ENCODE measurements around the gene ZNF362.
"Not testable (repeated sequence)": the region's sequence is repeated elsewhere in the genome, so short reads cannot be mapped to it uniquely, and the experiment has no call there.

ZNF362 gene

GRCh38 chr1:33309351-33309750 is 53.1 kb downstream of the ZNF362 start:
- not testable (repeated sequence) for DNase-seq

DNA sequence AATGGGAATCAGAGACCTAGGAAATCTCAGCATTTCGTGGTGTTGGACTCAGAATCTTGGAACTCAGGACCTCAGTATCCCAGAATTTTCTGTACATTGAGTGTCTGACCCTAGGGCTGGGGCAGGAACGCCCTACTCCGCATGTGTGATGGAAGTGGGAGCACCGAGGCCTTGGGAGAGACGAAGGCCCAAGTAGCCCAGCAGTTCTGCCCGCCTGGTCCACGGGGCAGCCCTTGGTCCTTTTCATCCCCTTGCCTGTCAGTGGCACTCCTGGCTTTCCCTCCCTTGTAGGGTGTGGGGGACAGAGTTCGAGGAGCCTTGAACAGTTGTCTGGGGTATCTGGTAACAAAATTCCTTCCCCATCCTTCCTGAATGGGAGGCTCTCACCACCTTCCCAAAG is 54.4 kb downstream of the ZNF362 start:
- no peak for DNase-seq

GRCh38 chr1:33311706-33312412 is 55.6 kb downstream of the ZNF362 start:
- no peak for DNase-seq

DNA sequence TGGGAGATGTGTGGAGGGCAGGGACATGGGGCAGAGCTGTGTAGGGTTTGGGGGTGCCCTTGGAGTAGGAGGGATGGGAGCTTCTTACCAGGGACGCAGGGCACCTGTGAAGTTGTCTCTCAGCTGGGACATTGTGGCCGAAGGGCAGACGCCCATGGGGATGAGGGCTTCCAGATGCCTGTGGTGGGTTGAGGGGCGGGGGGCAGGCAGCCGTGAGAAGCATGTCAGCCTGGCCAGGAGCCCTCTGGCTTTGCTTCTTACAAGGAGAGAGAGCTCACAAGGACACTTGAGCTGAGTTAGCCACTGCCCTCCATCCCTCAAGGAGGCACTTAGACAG is 56.1 kb downstream of the ZNF362 start:
- DNase-seq: no peak

GRCh38 chr1:33314416-33314815 is 58.1 kb downstream of the ZNF362 start:
- DNase-seq: no peak

- DNase-seq: no peak
Observed at GRCh38 chr1:33316601-33317000, 60.3 kb downstream of the ZNF362 start.

DNA sequence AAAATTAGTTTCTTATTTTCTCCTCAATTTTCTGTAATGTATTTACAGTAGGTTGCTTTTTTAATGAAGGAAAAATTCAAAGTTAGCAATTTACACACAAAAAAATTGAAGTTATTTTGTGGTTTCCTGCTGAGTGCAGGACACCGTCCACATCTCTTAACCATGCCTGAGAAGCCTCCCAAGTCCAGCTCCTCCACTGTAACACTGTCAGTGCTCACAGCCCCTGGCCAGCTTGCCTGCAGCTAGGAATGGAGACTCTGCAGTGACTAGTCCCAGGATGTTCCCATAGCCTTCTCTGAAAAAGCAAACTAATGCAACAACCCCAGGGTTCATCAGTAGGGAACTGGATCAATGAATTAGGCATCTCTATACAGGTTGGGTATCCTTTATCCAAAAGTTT is 61.1 kb downstream of the ZNF362 start:
- no peak for DNase-seq

DNA sequence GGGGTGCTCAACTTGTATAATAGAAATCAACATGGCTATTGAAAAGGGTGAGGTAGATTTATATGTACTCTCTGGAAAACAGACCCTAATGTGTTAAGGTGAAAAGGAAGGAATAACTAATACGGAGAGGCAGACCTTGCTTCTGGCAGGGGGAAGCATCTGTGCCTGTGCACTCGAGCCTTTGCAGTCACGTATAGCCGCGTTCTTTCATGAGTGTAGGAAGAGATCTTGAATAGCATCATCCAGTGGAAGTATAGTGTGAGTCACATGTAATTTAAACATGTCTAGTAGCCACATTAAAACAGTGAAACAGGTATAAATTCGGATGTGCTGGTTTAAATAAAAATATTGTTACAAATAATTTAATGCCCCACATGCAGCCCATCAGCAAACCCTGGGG is 61.7 kb downstream of the ZNF362 start:
- no peak for DNase-seq

GRCh38 chr1:33319186-33319948 is 63.1 kb downstream of the ZNF362 start:
- no peak for DNase-seq

- DNase-seq: no peak
Observed at GRCh38 chr1:33319949-33320618, 63.8 kb downstream of the ZNF362 start.

DNA sequence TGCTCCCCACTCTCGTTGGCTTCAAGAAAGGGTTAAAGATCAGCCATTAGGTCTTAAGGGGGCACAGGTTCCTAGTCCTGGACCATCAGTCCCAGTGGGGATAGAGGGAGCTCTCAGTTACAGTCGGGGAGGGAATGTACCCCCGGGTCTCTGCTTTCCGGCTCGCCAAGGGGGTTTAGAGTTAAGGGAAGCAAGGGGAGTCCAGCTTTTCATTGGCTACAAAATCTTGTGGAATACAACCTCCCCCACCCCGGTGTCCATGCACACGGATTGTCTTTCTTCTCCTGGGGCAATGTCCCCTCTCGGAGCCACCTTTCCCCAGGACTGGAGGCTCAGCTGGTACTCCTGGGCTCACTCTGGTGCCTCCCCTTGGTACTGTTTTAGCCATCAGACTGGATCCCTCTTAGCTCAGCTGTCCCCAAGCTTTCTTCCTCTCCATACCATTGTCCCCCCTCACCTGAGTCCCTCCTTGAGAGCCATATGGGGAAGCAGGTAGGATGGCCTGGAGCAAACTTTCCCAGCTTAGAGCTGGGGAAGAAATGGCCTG is 64.4 kb downstream of the ZNF362 start, which contains the start of gene A3GALT2:
TSS of gene A3GALT2 (minus strand) at position 480 of the 547 bp plus-strand sequence. CDS start at position 480, 0 bp downstream.
- no peak for DNase-seq

GRCh38 chr1:33321178-33321577 is 64.9 kb downstream of the ZNF362 start:
- no peak for DNase-seq

- DNase-seq: no peak
Observed at GRCh38 chr1:33322109-33322508, 65.8 kb downstream of the ZNF362 start.

DNA sequence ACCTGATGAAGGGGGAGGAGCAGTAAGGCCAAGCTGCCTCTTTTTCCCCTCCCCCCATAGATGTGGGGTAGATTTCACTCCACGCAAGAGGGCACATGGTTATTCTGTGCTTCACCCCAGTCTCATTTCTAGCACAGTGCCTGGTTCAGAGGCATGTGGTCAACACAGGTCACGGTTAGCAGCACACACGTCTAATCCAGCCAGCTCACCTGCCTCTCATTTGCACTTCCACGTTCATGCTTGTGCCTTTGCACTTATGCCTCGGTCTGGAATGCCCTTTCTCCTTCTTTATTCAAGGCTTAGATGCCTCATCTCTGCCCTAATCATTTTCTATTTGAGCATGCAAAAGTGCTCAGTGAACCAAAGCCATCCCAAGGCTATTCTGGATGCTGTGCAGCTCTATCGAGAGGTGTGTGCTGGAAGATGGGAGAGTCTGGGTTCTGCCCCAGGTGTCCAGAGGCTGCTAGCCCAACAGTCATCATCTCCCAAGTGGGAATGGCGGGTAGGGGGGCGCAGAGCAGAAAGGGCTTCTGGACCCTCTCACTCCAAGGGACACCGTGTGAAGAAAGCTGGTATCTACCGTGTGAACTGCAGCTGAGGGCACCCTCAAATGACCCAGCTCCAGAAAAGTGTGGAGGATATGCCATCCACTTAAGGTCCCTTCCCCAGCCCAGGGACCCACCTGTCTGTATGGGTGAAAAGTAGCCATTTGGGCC is 66.7 kb downstream of the ZNF362 start:
- no peak for DNase-seq

GRCh38 chr1:33323663-33324477 is 67.6 kb downstream of the ZNF362 start:
- DNase-seq: no peak

GRCh38 chr1:33324677-33325575 is 68.6 kb downstream of the ZNF362 start:
- DNase-seq: no peak

GRCh38 chr1:33326785-33327184 is 70.5 kb downstream of the ZNF362 start:
- no peak for DNase-seq

DNA sequence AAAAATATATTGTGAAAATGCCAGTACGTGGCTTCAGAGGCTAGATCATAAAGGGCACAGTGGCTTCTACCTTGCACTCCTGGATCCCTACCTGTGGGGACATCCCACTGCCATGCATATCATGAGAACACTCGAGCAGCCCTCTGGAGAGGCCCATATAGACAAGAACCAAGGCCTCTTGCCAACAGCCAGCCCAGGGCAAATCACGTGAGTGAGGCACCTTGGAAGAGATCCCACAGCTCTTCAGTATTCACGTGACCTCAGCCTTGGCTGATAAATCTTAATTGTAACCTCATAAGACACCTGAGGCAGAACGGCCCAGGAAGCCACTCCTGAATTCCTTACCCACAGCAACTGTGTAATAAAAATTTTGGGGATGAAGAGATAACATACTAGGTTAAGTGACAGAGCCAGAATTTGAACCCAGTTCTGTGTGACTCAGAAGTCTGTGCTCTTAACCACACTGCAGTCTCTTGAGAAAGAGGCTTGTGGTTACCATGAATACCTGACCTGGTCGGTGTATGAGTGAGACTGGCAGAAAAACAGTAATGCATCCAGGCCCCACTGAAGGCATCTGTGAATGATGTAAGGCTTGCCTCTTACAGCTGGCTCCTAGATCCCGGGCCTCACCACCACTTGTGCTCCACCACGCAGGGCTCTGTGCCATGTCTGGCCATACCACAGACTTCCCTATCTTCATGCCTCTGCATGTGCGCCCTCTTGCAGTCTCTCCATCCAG is 71.5 kb downstream of the ZNF362 start:
- DNase-seq: no peak

- DNase-seq: no peak
Observed at GRCh38 chr1:33328817-33329216, 72.5 kb downstream of the ZNF362 start.

- no peak for DNase-seq
Observed at GRCh38 chr1:33329600-33330305, 73.5 kb downstream of the ZNF362 start.
